ENCODE results near the gene TRIM29.

TRIM29 gene

DNA sequence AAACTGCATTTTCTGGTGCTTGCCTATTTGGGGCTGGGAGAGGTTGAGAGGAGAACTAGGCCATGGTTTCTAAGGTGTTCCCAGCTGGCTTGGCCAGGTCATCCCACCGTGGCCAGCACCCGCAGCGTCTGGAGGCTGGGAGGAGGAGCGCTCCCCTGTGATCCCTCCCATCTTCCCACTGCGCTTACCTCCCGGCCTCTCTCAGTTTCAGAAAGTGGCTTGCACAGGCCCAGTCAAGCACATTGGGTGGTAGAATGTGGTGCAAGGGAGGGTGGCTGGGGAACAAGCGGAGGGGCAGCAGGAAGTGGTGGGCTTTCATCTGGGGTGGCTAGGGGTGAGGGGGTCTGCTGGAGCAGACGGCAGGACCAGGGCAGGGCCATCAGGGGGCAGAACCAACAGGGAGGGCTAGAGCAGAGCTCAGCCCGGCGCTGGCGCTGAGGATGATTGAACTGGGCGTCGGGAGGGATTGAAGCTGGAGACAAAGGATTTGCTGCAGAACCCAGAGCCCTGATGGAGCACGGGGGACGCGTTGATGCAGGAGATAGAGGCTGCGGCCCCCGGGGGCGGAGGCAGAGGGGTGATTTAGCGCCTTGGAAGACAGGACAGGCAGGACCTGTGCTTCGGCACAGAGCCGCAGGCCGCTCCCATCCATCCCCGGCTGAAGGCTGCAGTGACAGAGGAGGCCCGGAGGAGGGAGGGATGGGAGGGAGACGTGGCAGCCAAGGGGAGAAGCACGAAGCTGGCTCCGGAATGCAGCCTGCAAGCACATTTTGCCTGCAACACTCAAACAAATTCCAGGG lies 76.0 kb downstream of the TRIM29 start:
- ChIA-PET CTCF (interaction anchor here (1.1 to 1.2 kb wide), 2 partner anchors 9 to 26 kb away, joined by 3 read pairs; no protein-coding TSS in a partner anchor), POLR2A (no interaction called here)
- TF ChIP-seq, protein P1, sequence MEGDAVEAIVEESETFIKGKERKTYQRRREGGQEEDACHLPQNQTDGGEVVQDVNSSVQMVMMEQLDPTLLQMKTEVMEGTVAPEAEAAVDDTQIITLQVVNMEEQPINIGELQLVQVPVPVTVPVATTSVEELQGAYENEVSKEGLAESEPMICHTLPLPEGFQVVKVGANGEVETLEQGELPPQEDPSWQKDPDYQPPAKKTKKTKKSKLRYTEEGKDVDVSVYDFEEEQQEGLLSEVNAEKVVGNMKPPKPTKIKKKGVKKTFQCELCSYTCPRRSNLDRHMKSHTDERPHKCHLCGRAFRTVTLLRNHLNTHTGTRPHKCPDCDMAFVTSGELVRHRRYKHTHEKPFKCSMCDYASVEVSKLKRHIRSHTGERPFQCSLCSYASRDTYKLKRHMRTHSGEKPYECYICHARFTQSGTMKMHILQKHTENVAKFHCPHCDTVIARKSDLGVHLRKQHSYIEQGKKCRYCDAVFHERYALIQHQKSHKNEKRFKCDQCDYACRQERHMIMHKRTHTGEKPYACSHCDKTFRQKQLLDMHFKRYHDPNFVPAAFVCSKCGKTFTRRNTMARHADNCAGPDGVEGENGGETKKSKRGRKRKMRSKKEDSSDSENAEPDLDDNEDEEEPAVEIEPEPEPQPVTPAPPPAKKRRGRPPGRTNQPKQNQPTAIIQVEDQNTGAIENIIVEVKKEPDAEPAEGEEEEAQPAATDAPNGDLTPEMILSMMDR (IDR thresholded peaks at IDR 0.05; ENCODE audit: insufficient read depth, low read length, missing control alignments) = no peak
- no peak overlapping the region for H3K4me3 ChIP-seq (ENCODE audit: low read depth, low read length)
- peak; percentile 3 for DNase-seq (ENCODE audit: low read depth, low spot score)
